SU-DHL-6 (cell line): Measurements from ENCODE around the gene ADAMTS7.
"Not testable (repeated sequence)": the region's sequence is repeated elsewhere in the genome, so short reads cannot be mapped to it uniquely, and the experiment has no call there.

Experiments used
- H2AFZ ChIP-seq: fragments of 200-600 bp; sonication (generic); 2 replicates; pipeline ENCODE4 v1.6.1; 2014; ENCODE audit warnings: low read depth, mild to moderate bottlenecking, moderate library complexity, mixed read lengths, antibody characterized with exemption, low read length; ENCODE audit not compliant: severe bottlenecking
- H3F3A ChIP-seq: fragments of 200-600 bp; shearing (Covaris generic); 2 replicates; pipeline ENCODE4 v1.6.0; 2016; ENCODE audit warnings: antibody characterized with exemption, mild to moderate bottlenecking; ENCODE audit not compliant: insufficient read depth
- H3K27ac ChIP-seq: fragments of 200-600 bp; sonication (generic); 2 replicates; pipeline ENCODE4 v1.5.1; 2016; ENCODE audit warnings: low read depth, mild to moderate bottlenecking, low read length, moderate library complexity, mixed read lengths
- H3K27me3 ChIP-seq: fragments of 200-600 bp; sonication (generic), shearing (Covaris generic); 2 replicates; pipeline ENCODE4 v1.6.0; 2014; ENCODE audit warnings: mild to moderate bottlenecking, low read length
- H3K36me3 ChIP-seq: fragments of 200-600 bp; sonication (generic); 2 replicates; pipeline ENCODE4 v1.6.1; 2014; ENCODE audit warnings: mild to moderate bottlenecking, low read length, mixed read lengths
- H3K4me2 ChIP-seq: fragments of 300-600, 200-600 bp; shearing (Covaris generic), sonication (generic); 2 replicates; pipeline ENCODE4 v1.6.0; 2014; ENCODE audit warnings: low read length, low read depth, mild to moderate bottlenecking; ENCODE audit not compliant: poor library complexity, severe bottlenecking
- H3K4me3 ChIP-seq: fragments of 200-600 bp; sonication (generic); 2 replicates; pipeline ENCODE4 v1.5.1; 2014; ENCODE audit warnings: antibody characterized with exemption, low read length, mild to moderate bottlenecking, mixed read lengths; ENCODE audit not compliant: insufficient read depth, poor library complexity, severe bottlenecking
- H3K79me2 ChIP-seq: fragments of 200-600 bp; sonication (generic); 2 replicates; pipeline ENCODE4 v1.6.1; 2014; ENCODE audit warnings: mild to moderate bottlenecking, low read length, moderate library complexity; ENCODE audit not compliant: insufficient read depth
- H3K9ac ChIP-seq: fragments of 200-600 bp; sonication (generic); 2 replicates; pipeline ENCODE4 v1.7.0; 2014; ENCODE audit warnings: mild to moderate bottlenecking, low read length
- H3K9me2 ChIP-seq: fragments of 200-600 bp; sonication (generic); replicated peaks from 2 replicates; pipeline ENCODE4 v1.6.1; 2014; ENCODE audit warnings: low read length; ENCODE audit not compliant: insufficient read depth
- H3K9me3 ChIP-seq: fragments of 200-600 bp; sonication (generic); 2 replicates; pipeline ENCODE4 v1.6.1; 2014; ENCODE audit warnings: low read length, mixed read lengths; ENCODE audit not compliant: insufficient read depth
- H4K20me1 ChIP-seq: fragments of 200-600 bp; sonication (generic); 2 replicates; pipeline ENCODE4 v1.6.1; 2014; ENCODE audit warnings: low read depth, mild to moderate bottlenecking, antibody characterized with exemption, low read length, moderate library complexity, mixed read lengths
- CTCF ChIP-seq: fragments of 200-600 bp; sonication (generic); IDR thresholded peaks from one replicate; pipeline ENCODE4 v1.5.1; 2017; ENCODE audit warnings: antibody characterized with exemption, mild to moderate bottlenecking, low read length, moderate library complexity; ENCODE audit not compliant: insufficient read depth, poor library complexity, severe bottlenecking
- EZH2phosphoT487 ChIP-seq: fragments of 200-600 bp; sonication (generic), shearing (Covaris generic); conservative IDR thresholded peaks from 2 replicates; pipeline ENCODE4 v1.6.1; 2018; ENCODE audit warnings: mild to moderate bottlenecking, antibody characterized with exemption, low read length, moderate library complexity, mixed read lengths

The ADAMTS7 gene

DNA sequence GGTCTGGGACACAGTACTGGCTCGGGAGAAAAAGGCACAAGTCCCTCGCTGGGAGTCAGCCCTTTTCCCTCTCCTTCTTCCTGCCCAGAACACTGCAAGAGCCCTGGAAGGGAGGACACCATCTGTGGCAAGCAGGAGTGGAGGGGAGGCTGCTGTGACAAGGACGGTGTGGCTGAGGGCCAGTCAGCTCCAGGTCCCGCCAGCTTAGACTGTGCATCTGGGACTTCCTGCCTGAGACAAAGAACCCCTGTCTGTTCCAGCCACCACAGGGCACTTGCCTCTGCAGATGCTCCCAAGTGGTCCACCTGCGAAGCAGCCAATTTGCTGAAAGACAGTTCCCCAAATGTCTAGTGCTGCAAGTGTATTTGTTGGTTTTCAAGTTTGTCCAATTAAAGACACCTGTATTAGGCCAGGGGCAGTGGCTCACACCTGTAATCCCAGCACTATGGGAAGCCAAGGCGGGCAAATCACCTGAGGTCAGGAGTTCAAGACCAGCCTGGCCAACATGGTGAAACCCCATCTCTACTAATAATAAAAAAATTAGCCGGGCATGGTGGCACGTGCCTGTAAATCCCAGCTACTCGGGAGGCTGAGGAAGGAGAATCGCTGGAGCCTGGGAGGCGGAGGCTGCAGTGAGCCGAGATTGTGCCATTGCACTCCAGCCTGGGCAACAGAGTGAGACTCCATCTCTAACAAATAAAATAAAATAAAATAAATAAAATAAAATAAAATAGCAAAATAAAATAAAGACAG, 41.6 kb downstream of the ADAMTS7 start:
- not testable (repeated sequence) for H3K4me3 ChIP-seq, H3K36me3 ChIP-seq, H3K9me3 ChIP-seq, H3K4me2 ChIP-seq, H3K27ac ChIP-seq, H3K9ac ChIP-seq, H3K9me2 ChIP-seq, H2AFZ ChIP-seq, H4K20me1 ChIP-seq, H3F3A ChIP-seq, H3K79me2 ChIP-seq, H3K27me3 ChIP-seq

GRCh38 chr15:78768531-78769408, 42.5 kb downstream of the ADAMTS7 start:
- no peak overlapping the region for H3K4me2 ChIP-seq
- no peaks in the 10 kb centered on the region for H3K9me2 ChIP-seq
- H3K27me3 ChIP-seq = no peaks in the 10 kb centered on the region
- no peaks in the 10 kb centered on the region for H3K9me3 ChIP-seq
- no peak overlapping the region for H3K4me3 ChIP-seq
- H3K27ac ChIP-seq = no peak overlapping the region
- H3F3A ChIP-seq = no peaks in the 10 kb centered on the region
- H4K20me1 ChIP-seq = no peaks in the 10 kb centered on the region
- no peaks in the 10 kb centered on the region for H3K79me2 ChIP-seq
- no peaks in the 10 kb centered on the region for H3K36me3 ChIP-seq
- H3K9ac ChIP-seq = no peak overlapping the region
- H2AFZ ChIP-seq = no peak overlapping the region
- TF ChIP-seq CTCF = no peak
- no peak for TF ChIP-seq EZH2phosphoT487

DNA sequence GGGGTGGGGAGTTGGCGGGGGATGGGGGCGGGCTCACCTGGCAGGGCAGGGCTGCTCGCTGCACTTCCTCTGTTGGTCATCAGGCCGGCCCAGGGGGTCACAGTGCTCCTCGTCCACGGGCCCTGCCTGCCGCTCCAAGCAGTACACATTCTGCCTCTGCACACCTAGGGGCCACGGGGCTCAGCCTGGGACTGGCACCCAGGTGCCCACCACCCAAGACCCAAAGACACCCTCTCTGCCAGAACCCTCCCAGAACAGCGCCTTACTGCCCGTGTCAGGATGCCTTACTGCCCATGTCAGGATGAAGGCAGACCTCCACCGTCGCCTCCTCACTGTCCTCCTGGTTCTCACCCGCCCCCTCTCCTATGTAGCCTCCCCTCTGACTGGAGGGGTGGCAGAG, 43.2 kb downstream of the ADAMTS7 start:
- H3K4me2 ChIP-seq = no peak overlapping the region
- H2AFZ ChIP-seq = no peak overlapping the region
- H3K79me2 ChIP-seq = no peaks in the 10 kb centered on the region
- no peak overlapping the region for H3K9ac ChIP-seq
- no peaks in the 10 kb centered on the region for H3K9me3 ChIP-seq
- no peak overlapping the region for H3K4me3 ChIP-seq
- H3F3A ChIP-seq = no peaks in the 10 kb centered on the region
- no peak overlapping the region for H3K27ac ChIP-seq
- H3K9me2 ChIP-seq = no peaks in the 10 kb centered on the region
- TF ChIP-seq CTCF (no peak), EZH2phosphoT487 (no peak)
- H3K27me3 ChIP-seq = no peaks in the 10 kb centered on the region
- H4K20me1 ChIP-seq = no peaks in the 10 kb centered on the region
- H3K36me3 ChIP-seq = no peaks in the 10 kb centered on the region

- Histone ChIP-seq H3K4me3 (no peak overlapping the region), H2AFZ (no peak overlapping the region), H3K79me2 (no peaks in the 10 kb centered on the region), H3K9me3 (no peaks in the 10 kb centered on the region), H3K9ac (no peak overlapping the region), H3K27me3 (no peaks in the 10 kb centered on the region), H3K36me3 (no peaks in the 10 kb centered on the region), H3K4me2 (no peak overlapping the region), H3K27ac (no peak overlapping the region), H3K9me2 (no peaks in the 10 kb centered on the region), H3F3A (no peaks in the 10 kb centered on the region), H4K20me1 (no peaks in the 10 kb centered on the region)
- no peak for TF ChIP-seq EZH2phosphoT487
- TF ChIP-seq CTCF = no peak
Measured at GRCh38 chr15:78767331-78767951, 43.8 kb downstream of the ADAMTS7 start.

DNA sequence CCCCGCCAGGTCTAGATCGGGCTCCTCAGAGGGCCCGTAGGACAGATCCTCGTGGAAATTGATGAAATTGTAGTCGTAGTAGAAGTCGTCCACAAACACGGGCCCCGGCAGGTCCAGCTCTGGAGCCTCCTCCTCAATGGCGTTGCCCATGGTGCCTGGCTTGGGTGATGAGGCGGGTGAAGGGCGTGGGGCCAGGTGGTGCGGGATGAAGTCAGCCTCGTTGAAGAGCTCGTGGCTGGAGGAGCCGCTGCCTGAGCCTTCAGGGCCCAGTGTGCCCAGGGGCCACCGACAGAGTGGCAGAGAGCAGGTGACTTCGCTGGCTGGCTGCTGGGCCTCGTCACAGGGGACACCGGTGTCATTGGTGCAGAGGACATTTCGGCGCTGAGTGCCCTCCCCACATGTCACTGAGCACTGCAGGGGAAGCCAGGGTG, 44.6 kb downstream of the ADAMTS7 start:
- H3K27ac ChIP-seq, H3K4me2 ChIP-seq, H2AFZ ChIP-seq, H3K9me2 ChIP-seq, H4K20me1 ChIP-seq, H3K4me3 ChIP-seq, H3K9me3 ChIP-seq, H3K9ac ChIP-seq, H3F3A ChIP-seq, H3K79me2 ChIP-seq, H3K27me3 ChIP-seq, H3K36me3 ChIP-seq: not testable (repeated sequence)
